ENCODE data around the gene HIPK2. TPM values are rescaled to one million over a fixed set of nuclear protein-coding genes. Genes with fewer than 3 reads are reported as not detected.
"Not testable (repeated sequence)": the region's sequence is repeated elsewhere in the genome, so short reads cannot be mapped to it uniquely, and the experiment has no call there.

Gene HIPK2
- polyA plus RNA-seq, 4 donors, result 69.7 to 110 (median 89.1) TPM

DNA sequence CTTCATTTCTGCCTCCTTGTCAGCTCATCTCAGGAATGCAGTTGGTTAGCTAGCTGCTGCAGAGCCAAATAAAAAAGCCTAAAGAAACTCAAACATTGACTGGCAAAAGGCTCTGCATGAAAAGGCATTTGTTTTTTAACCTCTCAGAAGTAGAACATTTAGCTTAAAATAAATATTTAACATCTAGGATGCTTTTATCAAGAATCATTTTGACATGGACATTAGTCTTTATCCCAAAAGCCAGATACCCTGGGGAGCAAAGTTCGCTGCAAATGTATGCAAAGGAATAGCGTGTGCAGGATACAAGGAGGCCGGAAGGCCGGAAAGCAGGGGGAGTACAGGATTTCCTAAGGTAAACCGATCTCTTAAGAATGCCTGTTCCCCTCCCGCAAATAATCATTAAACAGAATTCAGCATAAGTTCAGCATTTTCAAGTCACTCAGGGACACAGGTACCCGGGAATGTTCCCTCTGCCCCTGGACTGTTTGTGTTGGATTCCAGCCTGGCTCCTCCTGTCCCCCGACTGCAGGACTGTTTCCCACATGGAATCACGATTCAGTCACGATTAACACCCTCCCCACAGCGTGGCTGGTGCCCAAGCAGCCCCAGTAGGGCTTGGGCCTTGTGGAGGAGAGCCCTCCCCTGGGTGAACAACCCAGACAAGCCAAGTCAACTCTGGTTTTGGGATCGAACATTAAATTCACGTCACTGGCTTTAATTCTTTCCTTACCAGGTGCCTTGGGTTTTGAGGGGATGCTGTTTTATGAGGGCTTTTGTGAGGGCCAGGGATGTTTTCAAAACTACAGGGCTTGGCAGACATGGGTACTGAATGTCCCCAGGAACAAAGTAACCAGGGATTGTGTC, 97.8 kb downstream of the HIPK2 start:
- no peak for DNase-seq (ENCODE audit: low read depth in 4 of 4, low spot score in 2 of 4)

GRCh38 chr7:139676390-139676789, 101.4 kb downstream of the HIPK2 start:
- DNase-seq (ENCODE audit: low read depth in 4 of 4, low spot score in 2 of 4), result no peak

DNA sequence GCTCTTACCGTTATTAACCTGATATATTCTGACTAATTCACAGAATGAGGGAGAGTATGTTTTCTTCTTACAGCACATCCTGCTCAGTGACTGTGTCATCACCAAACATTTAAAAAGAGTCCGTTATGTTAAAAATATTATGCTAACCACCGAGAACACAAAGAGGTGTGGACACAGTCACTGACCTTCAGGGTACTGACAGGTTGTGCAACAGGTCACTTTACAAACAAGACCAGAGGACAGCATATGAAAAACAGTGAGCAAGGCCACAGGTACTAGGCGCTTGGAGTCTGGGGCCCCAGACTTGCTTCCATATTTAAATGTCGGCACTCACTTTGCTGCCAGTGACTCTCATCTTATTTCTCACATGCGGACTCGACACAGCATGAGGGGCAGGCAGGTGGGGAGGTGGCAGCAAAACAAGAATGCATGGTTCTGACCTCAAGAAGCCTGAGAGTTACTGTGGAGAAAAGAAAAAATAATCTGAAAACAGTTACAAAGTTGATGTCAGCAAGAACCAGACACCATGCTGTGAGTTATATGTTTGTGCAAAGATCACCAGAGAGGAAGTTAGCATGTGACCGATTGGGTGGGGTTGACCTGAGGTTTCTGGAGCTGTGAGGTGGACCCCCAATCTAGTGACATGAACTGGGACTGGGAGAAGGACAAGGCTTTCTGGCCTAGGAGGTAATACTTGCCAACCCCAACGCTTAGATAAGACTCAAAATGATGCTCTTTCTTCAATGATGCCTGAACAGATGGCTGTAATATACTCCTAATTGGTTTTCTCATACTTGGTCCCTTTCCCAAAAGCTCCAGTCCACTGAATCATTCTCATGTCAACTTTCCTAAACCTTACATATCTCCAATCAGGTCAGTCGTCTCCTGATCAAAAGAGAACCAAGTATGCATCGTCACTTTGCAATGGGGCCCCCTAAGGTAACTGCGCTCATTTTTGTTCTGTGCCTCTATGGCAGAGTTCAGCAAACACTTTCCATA, 102.4 kb downstream of the HIPK2 start:
- no peak for DNase-seq (ENCODE audit: low read depth in 4 of 4, low spot score in 2 of 4)

DNA sequence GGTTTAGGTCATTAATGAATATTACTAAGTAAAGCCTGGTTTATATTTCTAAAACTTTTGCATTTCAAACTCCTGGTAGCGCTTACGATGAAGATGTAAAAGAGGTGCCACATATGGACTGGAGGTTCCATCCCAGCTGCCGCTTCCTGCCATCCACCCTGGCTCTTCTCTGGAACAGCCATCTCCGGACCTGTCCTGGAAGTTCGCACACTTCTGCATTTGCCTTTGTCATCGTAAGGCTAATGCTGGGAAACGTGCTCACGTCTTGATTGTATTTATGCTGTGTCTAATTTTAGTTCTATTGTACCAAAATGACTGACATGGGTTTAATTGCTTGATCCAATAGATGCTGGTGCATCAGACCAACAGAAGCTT, 103.1 kb downstream of the HIPK2 start:
- DNase-seq (ENCODE audit: low read depth in 4 of 4, low spot score in 2 of 4), result no peak

DNA sequence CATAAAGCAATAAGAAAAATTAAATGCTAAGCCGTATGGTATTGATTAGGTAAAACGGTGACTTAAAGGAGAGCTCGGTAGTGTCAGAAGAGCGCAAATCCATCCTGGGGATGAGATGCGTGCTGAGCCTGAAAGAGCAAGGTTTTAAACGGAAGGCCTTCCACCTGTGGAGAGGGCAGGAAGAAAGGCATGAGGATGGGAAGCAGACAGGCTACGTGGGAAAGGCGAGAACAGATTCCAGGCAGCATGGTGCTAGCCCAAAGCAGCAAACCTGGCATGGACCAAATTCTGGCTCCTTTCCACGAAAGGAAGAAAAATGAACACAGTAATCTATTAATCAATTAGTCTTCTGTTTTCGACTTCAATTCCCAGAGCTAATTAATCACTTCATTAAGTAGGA, 103.5 kb downstream of the HIPK2 start:
- DNase-seq (ENCODE audit: low read depth in 4 of 4, low spot score in 2 of 4), result no peak

GRCh38 chr7:139673762-139674161, 104.0 kb downstream of the HIPK2 start:
- no peak for DNase-seq (ENCODE audit: low read depth in 4 of 4, low spot score in 2 of 4)

DNA sequence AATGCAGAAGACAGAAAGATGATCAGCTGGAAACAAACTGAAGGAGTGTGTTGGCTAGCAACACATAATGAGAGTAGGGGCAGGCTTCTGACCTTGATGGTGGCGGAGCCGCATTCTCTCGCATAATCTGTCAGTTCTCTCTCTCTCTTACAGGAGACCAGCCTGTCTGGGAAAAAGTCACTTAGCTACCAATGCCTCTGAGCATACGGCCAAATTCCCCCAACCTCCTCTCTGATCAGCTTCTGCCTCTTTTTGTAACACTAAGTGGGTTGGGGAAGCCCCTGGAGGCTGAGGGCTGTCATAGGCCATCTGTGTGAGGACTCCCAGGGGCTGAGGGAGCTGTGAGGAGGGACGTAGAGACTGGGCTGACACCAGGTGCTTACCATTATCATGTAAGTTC, 104.6 kb downstream of the HIPK2 start:
- no peak for DNase-seq (ENCODE audit: low read depth in 4 of 4, low spot score in 2 of 4)

DNA sequence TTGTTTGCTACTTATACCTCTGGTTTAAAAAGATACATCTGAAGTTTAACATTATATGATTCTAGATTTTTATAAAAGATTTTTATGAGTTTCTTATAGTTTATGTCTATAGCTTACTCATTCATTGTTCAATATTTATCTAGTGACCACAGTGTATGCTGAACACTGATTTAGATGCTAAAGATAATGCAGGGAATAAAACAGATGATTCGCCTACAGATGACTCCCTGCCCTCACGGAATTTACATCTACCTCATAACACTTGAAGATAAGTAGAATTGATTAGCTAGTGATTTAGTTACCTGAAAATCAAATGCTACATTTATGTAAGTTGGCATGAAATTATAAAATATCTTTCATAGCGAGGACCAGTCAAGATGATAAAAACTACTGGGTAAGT, 105.8 kb downstream of the HIPK2 start:
- DNase-seq (ENCODE audit: low read depth in 4 of 4, low spot score in 2 of 4), result no peak

- not testable (repeated sequence) for DNase-seq (ENCODE audit: low read depth in 4 of 4, low spot score in 2 of 4)
Measured at GRCh38 chr7:139670662-139671061, 107.1 kb downstream of the HIPK2 start.

- no peak for DNase-seq (ENCODE audit: low read depth in 4 of 4, low spot score in 2 of 4)
Measured at GRCh38 chr7:139669106-139670061, 108.4 kb downstream of the HIPK2 start.

DNA sequence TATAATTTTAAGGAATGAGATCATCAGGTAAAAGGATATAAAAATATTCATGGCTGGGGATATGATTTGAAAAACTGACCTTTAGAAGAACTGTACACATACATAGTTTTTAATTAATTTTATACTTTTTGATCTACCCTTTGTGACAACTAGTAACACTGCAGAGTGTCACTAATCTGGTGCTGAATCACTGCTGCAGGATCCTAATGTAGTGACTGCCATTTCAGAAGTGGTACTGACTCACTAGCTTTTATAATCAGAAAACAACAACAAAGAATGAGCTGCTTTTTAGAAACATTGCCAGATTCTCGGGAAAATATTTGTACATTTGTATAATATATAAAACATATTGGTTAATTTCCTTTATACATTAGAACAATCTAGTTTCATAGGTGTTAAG, 110.4 kb downstream of the HIPK2 start:
- no peak for DNase-seq (ENCODE audit: low read depth in 4 of 4, low spot score in 2 of 4)

DNA sequence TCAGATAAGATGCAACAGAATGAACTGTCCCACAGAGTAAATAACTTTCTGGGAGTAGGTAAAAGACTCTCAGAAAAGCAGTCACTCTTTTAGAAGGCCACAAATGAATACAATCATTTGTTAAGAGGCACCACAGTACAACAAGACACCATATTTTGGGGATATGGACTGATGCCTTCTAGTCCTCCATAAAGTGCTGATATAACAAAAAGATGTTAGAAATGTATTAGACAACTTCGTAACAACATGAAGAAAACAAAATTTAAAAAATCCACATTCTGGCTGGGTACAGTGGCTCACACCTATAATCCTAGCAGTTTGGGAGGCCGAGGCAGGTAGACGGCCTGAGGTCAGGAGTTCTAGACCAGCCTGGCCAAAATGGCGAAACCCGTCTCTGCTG, 111.3 kb downstream of the HIPK2 start:
- DNase-seq (ENCODE audit: low read depth in 4 of 4, low spot score in 2 of 4), result no peak

DNA sequence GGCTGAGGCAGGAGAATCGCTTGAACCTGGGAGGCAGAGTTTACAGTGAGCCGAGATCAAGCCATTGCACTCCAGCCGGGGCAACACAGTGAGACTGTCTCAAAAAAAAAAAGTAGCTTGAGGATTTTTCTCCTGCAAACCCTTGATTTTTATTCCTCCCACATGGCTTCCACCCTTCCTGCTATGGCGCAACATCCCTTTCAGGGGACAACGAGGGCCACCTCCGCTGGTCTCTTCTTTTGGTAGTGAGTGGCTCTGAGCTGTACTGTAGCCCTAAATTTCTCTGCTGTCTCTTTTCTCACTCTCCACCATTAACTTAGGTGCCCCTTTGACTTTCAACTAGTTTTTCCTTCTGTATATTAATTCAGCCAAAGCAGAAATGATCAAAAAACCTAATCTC, 113.4 kb downstream of the HIPK2 start:
- no peak for DNase-seq (ENCODE audit: low read depth in 4 of 4, low spot score in 2 of 4)

DNA sequence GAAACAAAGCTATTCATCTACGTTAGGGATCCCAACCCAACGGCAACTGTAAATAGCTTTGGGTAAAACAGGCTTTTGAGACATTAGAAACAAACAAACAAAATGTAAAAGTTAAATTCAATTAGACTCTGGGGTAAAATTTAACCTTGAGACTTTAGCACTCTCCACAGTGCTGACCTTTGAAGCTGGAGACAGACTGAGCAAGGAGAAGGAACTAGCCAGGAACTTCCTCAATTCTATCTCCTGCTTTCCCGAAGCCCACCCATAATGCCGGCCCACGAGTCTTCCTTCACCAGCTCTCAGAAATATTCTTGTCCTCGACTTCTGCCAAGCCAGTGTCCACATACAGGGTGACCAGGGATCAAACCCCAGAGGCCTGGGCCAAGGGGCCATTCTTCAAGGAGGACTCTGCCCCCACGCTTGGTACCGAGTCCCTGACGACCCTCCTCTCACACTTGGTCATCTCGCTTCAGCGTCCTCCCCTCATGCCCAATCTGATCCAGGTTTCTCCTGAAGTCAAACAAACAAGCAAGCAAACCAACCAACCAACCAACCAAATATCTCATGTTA, 114.1 kb downstream of the HIPK2 start:
- no peak for DNase-seq (ENCODE audit: low read depth in 4 of 4, low spot score in 2 of 4)

DNA sequence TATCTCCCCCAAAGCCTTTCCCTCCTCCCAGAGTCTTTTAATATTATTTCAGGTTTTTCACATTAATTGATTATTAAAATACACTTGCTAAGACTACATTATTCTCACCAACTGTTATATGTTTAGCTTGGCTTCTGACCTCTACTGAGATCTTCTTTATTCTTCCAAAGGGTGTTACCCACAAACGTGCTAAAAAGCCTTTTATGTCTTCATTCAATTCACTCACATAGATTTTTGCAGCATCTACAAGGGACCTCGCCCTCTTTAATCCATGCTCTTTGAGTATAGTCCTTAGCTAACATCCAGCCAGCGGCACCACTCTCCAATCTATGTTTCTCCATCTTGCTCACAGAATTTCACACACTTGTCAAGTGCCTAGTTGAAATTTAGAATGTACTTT, 115.9 kb downstream of the HIPK2 start:
- no peak for DNase-seq (ENCODE audit: low read depth in 4 of 4, low spot score in 2 of 4)

DNA sequence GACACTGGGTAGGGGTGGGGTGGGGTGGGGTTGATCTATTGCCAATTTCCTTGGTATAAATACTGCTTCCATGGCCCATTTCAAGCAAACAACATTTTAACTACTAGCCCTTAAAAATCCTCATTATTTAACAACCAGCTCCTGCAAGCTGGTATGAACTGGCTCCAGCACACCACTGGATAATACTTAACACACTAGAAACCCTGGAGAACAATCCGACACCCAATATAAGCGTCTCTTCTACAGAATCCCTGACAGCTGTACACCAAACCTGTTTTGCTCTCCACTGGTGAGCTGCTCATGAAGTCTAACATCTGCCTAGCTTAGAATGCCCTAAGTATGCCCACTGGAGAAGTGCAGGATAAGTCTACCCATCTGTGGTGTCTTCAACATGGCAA, 116.8 kb downstream of the HIPK2 start:
- DNase-seq (ENCODE audit: low read depth in 4 of 4, low spot score in 2 of 4), result no peak

- no peak for DNase-seq (ENCODE audit: low read depth in 4 of 4, low spot score in 2 of 4)
Measured at GRCh38 chr7:139660317-139661042, 117.3 kb downstream of the HIPK2 start.

DNA sequence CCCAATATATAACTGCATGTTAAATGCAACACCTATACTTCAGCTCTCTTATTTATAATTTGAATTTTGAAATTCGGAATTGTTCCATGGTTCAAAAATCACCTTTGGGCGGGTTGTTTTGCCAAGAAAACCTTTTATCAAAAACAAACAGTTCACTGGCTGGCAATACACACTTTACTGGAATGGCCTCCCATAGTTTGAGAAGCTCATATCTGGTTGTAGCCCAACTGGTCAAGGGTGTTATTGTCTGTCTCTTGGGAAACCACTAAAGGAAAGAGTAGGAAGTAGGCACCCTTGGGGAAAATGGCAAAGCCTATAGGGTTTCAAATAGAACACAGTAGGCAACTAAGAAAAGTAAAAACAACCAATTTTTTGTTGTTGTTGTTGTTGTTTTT, 117.9 kb downstream of the HIPK2 start:
- DNase-seq (ENCODE audit: low read depth in 4 of 4, low spot score in 2 of 4), result no peak

DNA sequence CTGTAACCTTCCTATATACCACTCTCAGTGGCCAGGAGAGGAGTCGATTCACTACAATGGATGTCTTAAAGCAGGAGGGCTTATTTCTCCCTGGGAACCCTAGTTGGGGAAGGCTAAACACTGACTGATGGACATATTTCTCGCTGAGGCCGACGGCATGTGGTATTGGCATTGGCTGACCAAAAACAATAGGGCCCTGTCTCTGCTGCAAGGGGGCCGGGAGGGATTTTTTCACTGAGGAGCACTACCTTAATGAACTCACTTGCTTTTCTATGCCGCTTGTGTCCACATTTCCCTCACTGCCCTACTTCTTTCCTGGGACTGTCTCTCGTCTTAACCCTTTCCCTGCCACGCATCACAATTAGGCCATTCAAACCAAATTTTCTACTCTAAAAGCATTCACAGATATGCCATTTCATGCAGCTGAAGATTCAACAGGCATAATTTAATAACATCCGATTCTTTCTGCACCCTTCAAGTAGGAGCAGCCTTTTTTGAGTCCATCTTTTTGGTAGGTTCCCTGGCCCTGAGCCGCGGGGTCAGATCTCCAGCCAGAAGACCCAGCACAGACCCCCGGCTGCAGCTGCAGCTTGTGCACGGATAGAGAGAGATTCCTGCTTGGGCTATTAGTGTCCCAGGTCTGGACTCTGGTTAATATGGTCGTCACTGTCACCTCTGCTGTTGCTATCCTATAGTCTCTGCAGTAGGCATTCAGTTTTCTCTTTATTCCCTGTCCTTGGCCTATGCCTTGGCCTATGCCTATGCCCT, 118.7 kb downstream of the HIPK2 start:
- DNase-seq (ENCODE audit: low read depth in 4 of 4, low spot score in 2 of 4), result no peak

Data from left renal cortex interstitium (tissue), 4 donors.